Measurements from ENCODE around the gene IGF2R.

GRCh38 chr6:160156842-160157241 is 188.0 kb downstream of the IGF2R start:
- no peak for TF ChIP-seq POLR2A (IDR thresholded peaks at IDR 0.05)
- TF ChIP-seq, protein P1, sequence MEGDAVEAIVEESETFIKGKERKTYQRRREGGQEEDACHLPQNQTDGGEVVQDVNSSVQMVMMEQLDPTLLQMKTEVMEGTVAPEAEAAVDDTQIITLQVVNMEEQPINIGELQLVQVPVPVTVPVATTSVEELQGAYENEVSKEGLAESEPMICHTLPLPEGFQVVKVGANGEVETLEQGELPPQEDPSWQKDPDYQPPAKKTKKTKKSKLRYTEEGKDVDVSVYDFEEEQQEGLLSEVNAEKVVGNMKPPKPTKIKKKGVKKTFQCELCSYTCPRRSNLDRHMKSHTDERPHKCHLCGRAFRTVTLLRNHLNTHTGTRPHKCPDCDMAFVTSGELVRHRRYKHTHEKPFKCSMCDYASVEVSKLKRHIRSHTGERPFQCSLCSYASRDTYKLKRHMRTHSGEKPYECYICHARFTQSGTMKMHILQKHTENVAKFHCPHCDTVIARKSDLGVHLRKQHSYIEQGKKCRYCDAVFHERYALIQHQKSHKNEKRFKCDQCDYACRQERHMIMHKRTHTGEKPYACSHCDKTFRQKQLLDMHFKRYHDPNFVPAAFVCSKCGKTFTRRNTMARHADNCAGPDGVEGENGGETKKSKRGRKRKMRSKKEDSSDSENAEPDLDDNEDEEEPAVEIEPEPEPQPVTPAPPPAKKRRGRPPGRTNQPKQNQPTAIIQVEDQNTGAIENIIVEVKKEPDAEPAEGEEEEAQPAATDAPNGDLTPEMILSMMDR (IDR thresholded peaks at IDR 0.05) = no peak
